Measurements from ENCODE around the gene NWD2. TPM values are rescaled to one million over a fixed set of nuclear protein-coding genes. Genes with fewer than 3 reads are reported as not detected.

The NWD2 gene
- polyA plus RNA-seq, 1 donor (not counting 4 experiments of a cell fraction or from before 2014, with no cell fraction given) = 0.10 TPM

DNA sequence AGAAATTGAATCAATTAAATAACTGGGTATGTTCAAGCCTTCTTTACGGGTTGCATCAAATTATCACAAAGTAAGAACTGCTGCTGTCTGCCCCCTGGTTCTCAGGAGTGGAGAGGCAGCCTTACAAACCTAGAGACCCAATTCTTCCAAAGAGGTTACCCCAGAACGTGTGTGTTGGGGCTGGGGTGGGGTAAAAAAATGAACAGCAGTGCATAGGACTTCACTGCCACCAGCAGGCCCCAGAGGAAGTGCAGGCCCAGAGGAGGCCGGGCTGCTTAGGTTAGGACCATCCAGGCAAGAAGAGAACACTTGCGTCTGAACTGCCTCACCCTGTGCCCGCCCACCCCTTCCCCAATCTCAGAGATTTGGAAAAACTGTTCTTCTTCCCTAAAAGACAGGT is 1.5 kb upstream of the NWD2 start:
- no peak overlapping the region for H2AFZ ChIP-seq (ENCODE audit: control insufficient read depth, low read length)
- H3K4me3 ChIP-seq (ENCODE audit: control insufficient read depth in 2 of 3, extremely low read depth in 1 of 3, insufficient read depth in 2 of 3, low read depth in 1 of 3, low read length in 3 of 3) = no peak overlapping the region
- TF ChIP-seq, protein P1, sequence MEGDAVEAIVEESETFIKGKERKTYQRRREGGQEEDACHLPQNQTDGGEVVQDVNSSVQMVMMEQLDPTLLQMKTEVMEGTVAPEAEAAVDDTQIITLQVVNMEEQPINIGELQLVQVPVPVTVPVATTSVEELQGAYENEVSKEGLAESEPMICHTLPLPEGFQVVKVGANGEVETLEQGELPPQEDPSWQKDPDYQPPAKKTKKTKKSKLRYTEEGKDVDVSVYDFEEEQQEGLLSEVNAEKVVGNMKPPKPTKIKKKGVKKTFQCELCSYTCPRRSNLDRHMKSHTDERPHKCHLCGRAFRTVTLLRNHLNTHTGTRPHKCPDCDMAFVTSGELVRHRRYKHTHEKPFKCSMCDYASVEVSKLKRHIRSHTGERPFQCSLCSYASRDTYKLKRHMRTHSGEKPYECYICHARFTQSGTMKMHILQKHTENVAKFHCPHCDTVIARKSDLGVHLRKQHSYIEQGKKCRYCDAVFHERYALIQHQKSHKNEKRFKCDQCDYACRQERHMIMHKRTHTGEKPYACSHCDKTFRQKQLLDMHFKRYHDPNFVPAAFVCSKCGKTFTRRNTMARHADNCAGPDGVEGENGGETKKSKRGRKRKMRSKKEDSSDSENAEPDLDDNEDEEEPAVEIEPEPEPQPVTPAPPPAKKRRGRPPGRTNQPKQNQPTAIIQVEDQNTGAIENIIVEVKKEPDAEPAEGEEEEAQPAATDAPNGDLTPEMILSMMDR (optimal IDR thresholded peaks at IDR 0.05 in 1 of 3, IDR thresholded peaks at IDR 0.05 in 1 of 3, conservative IDR thresholded peaks at IDR 0.05 in 1 of 3; ENCODE audit: extremely low read depth in 1 of 3, insufficient read depth in 2 of 3, low read length in 3 of 3) = peak in 1 of 3 experiments; percentile 4
- TF ChIP-seq EZH2 (IDR thresholded peaks at IDR 0.05; ENCODE audit: low read length) = no peak
- H3K27ac ChIP-seq (ENCODE audit: control insufficient read depth, insufficient read depth, low read length) = no peak overlapping the region
- H3K79me2 ChIP-seq (ENCODE audit: control insufficient read depth, insufficient read depth, low read length) = no peaks in the 10 kb centered on the region
- no peak for FAIRE-seq
- H3K4me2 ChIP-seq (ENCODE audit: control insufficient read depth, extremely low read depth, insufficient read depth, low read depth, low read length) = no peak overlapping the region
- H3K9me1 ChIP-seq (ENCODE audit: control insufficient read depth, extremely low read depth, insufficient read depth, low read length) = no peaks in the 10 kb centered on the region
- H3K27me3 ChIP-seq (ENCODE audit: control insufficient read depth, extremely low read depth, insufficient read depth, low read length) = peaks cover 35% of the 10 kb centered on the region
- H3K4me1 ChIP-seq (ENCODE audit: control insufficient read depth, extremely low read depth, insufficient read depth, low read length) = no peaks in the 10 kb centered on the region
- DNase-seq (ENCODE audit: low read depth, low spot score) = no peak
- dilution Hi-C loops (cut with MboI; ENCODE audit: extremely low pct_ligation_motif_present, low sequenced_read_pairs) = no loop called here
- H3K9ac ChIP-seq (ENCODE audit: control insufficient read depth, extremely low read depth, insufficient read depth, low read length) = no peak overlapping the region
- H3K9me3 ChIP-seq (ENCODE audit: control insufficient read depth, low read depth, low read length) = no peaks in the 10 kb centered on the region
- no peaks in the 10 kb centered on the region for H4K20me1 ChIP-seq (ENCODE audit: control insufficient read depth, extremely low read depth, insufficient read depth, low read length)
- H3K36me3 ChIP-seq (ENCODE audit: control insufficient read depth in 2 of 2, extremely low read depth in 1 of 2, insufficient read depth in 2 of 2, low read length in 2 of 2) = no peaks in the 10 kb centered on the region

DNA sequence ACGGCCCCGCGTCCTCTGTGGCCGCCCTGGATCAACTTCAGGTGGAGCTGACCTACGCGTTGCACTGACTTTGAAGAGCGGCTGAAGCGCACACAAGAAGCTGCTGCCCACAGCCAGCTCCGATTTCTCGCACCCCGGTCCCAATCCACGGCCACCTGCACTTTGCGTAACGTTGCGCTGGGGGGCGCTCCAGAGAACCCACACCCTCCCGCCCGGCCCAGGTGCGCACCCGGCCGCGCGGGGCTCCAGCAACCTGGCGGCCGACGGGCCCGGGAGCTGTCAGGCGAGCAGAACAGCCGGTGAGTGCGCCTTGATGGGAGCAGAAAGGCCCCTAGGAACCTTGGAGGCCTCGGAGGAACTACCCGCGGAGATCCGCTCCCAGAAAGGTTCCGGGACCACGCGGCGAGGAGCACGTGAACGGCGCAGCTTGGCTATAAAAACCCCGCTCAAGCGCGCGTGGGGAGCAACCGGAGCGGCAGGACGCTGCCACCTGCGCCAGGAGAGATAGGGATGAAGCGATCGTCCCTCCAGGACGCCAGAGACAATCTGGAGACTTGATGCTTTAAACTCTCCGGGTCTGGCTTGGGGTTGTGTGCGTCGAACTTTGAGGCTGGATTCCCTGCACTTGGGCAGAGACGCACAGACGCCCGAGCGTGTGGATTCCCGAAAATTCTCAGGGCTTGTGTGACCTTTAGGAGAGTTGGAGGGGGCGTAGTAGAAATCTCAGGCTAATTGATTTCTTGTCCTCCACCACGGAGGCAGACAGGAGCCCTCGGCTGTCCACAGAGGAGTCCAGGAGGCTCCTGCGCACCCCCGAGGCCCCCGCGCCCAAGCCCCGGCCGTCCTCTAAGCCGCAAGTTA is 591 bp upstream of the NWD2 start:
- FAIRE-seq (no peak), DNase-seq (ENCODE audit: low read depth, low spot score) (no peak)

More for the DNA sequence above, 591 bp upstream of the NWD2 start:
- Histone ChIP-seq H3K4me3 (ENCODE audit: control insufficient read depth in 2 of 3, extremely low read depth in 1 of 3, insufficient read depth in 2 of 3, low read depth in 1 of 3, low read length in 3 of 3) (no peak overlapping the region), H3K4me2 (ENCODE audit: control insufficient read depth, extremely low read depth, insufficient read depth, low read depth, low read length) (no peak overlapping the region), H3K9me3 (ENCODE audit: control insufficient read depth, low read depth, low read length) (no peaks in the 10 kb centered on the region), H4K20me1 (ENCODE audit: control insufficient read depth, extremely low read depth, insufficient read depth, low read length) (no peaks in the 10 kb centered on the region), H2AFZ (ENCODE audit: control insufficient read depth, low read length) (no peak overlapping the region), H3K9me1 (ENCODE audit: control insufficient read depth, extremely low read depth, insufficient read depth, low read length) (no peaks in the 10 kb centered on the region), H3K27ac (ENCODE audit: control insufficient read depth, insufficient read depth, low read length) (no peak overlapping the region), H3K27me3 (ENCODE audit: control insufficient read depth, extremely low read depth, insufficient read depth, low read length) (peaks cover 35% of the 10 kb centered on the region), H3K4me1 (ENCODE audit: control insufficient read depth, extremely low read depth, insufficient read depth, low read length) (no peaks in the 10 kb centered on the region), H3K36me3 (ENCODE audit: control insufficient read depth in 2 of 2, extremely low read depth in 1 of 2, insufficient read depth in 2 of 2, low read length in 2 of 2) (no peaks in the 10 kb centered on the region), H3K79me2 (ENCODE audit: control insufficient read depth, insufficient read depth, low read length) (no peaks in the 10 kb centered on the region), H3K9ac (ENCODE audit: control insufficient read depth, extremely low read depth, insufficient read depth, low read length) (no peak overlapping the region)
- TF ChIP-seq, protein P1 (optimal IDR thresholded peaks at IDR 0.05 in 1 of 3, IDR thresholded peaks at IDR 0.05 in 1 of 3, conservative IDR thresholded peaks at IDR 0.05 in 1 of 3; ENCODE audit: extremely low read depth in 1 of 3, insufficient read depth in 2 of 3, low read length in 3 of 3) = peak in 1 of 3 experiments; percentile 18
- TF ChIP-seq EZH2 (IDR thresholded peaks at IDR 0.05; ENCODE audit: low read length) = peak; percentile 52
- dilution Hi-C loops (cut with MboI; ENCODE audit: extremely low pct_ligation_motif_present, low sequenced_read_pairs) = no loop called here

All from keratinocyte (primary cell).